Activated CD4-positive, CD25-positive, alpha-beta regulatory T cell treated with anti-CD3 and anti-CD28 coated beads, Interleukin-2, amount 50 U/mL, for 24 hours (primary cell): ENCODE data around the gene SHISA9.
"Not testable (repeated sequence)": the region's sequence is repeated elsewhere in the genome, so short reads cannot be mapped to it uniquely, and the experiment has no call there.

Experiments
- ATAC-seq, 2 donors: fragments of 150-1000 bp; cut with Tn5 transposase; one replicate each; pipeline ENCODE4 v1.10.0; 2021; ENCODE audit warnings: mild to moderate bottlenecking in 1 of 2, moderate library complexity in 1 of 2

The SHISA9 gene

GRCh38 chr16:12901597-12902461, at the start of gene SHISA9:
Gene SHISA9, plus strand, starts transcription at chr16:12901598.
- no peak for ATAC-seq

- ATAC-seq: no peak
Observed at GRCh38 chr16:12853972-12854371, 47.4 kb upstream of the SHISA9 start.

- not testable (repeated sequence) for ATAC-seq
Observed at GRCh38 chr16:12857435-12857834, 44.0 kb upstream of the SHISA9 start.

GRCh38 chr16:12862327-12862726, 39.1 kb upstream of the SHISA9 start:
- no peak for ATAC-seq

GRCh38 chr16:12862941-12863340, 38.5 kb upstream of the SHISA9 start:
- no peak for ATAC-seq

- ATAC-seq: no peak
Observed at GRCh38 chr16:12866981-12867551, 34.3 kb upstream of the SHISA9 start.

GRCh38 chr16:12868169-12868568, 33.2 kb upstream of the SHISA9 start:
- ATAC-seq: no peak

GRCh38 chr16:12868788-12869187, 32.6 kb upstream of the SHISA9 start:
- no peak for ATAC-seq

- ATAC-seq: no peak
Observed at GRCh38 chr16:12869698-12870427, 31.5 kb upstream of the SHISA9 start.

GRCh38 chr16:12871784-12872183, 29.6 kb upstream of the SHISA9 start:
- ATAC-seq: no peak

GRCh38 chr16:12874186-12874585, 27.2 kb upstream of the SHISA9 start:
- ATAC-seq: no peak

- ATAC-seq: no peak
Observed at GRCh38 chr16:12876778-12877177, 24.6 kb upstream of the SHISA9 start.

- no peak for ATAC-seq
Observed at GRCh38 chr16:12878973-12879372, 22.4 kb upstream of the SHISA9 start.

GRCh38 chr16:12879812-12880211, 21.6 kb upstream of the SHISA9 start:
- no peak for ATAC-seq

GRCh38 chr16:12881182-12881581, 20.2 kb upstream of the SHISA9 start:
- no peak for ATAC-seq

- no peak for ATAC-seq
Observed at GRCh38 chr16:12881740-12882139, 19.7 kb upstream of the SHISA9 start.

GRCh38 chr16:12885742-12886141, 15.7 kb upstream of the SHISA9 start:
- ATAC-seq: no peak

- ATAC-seq: no peak
Observed at GRCh38 chr16:12891836-12892235, 9.6 kb upstream of the SHISA9 start.

GRCh38 chr16:12893050-12893750, 8.2 kb upstream of the SHISA9 start:
- no peak for ATAC-seq

- no peak for ATAC-seq
Observed at GRCh38 chr16:12896562-12896961, 4.8 kb upstream of the SHISA9 start.

- no peak for ATAC-seq
Observed at GRCh38 chr16:12898551-12898950, 2.8 kb upstream of the SHISA9 start.

- ATAC-seq: no peak
Observed at GRCh38 chr16:12899529-12900143, 1.8 kb upstream of the SHISA9 start.

- ATAC-seq: no peak
Observed at GRCh38 chr16:12900156-12900555, 1.2 kb upstream of the SHISA9 start.
